ENCODE results near the gene NR1I2. TPM values are rescaled to one million over a fixed set of nuclear protein-coding genes. Genes with fewer than 3 reads are reported as not detected.

Gene NR1I2
- total and polyA plus RNA-seq, 2 donors from 2014 or later, result 0.38 to 0.41 TPM

- FAIRE-seq (no peak), DNase-seq (no peak)
- TF ChIP-seq, protein P1, sequence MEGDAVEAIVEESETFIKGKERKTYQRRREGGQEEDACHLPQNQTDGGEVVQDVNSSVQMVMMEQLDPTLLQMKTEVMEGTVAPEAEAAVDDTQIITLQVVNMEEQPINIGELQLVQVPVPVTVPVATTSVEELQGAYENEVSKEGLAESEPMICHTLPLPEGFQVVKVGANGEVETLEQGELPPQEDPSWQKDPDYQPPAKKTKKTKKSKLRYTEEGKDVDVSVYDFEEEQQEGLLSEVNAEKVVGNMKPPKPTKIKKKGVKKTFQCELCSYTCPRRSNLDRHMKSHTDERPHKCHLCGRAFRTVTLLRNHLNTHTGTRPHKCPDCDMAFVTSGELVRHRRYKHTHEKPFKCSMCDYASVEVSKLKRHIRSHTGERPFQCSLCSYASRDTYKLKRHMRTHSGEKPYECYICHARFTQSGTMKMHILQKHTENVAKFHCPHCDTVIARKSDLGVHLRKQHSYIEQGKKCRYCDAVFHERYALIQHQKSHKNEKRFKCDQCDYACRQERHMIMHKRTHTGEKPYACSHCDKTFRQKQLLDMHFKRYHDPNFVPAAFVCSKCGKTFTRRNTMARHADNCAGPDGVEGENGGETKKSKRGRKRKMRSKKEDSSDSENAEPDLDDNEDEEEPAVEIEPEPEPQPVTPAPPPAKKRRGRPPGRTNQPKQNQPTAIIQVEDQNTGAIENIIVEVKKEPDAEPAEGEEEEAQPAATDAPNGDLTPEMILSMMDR (IDR thresholded peaks at IDR 0.05; ENCODE audit: borderline replicate concordance, extremely low read depth, insufficient read depth), result no peak
- intact Hi-C loops (cut with DNase I), result no loop called here
- Histone ChIP-seq H3K36me3 (ENCODE audit: control insufficient read depth in 2 of 3, insufficient read depth in 3 of 3, low read length in 3 of 3) (peaks cover 3 to 24% (median 8%) of the 10 kb centered on the region in 3 donors), H3K27ac (ENCODE audit: low read depth in 2 of 2, low read length in 2 of 2) (no peak overlapping the region), H3K4me1 (ENCODE audit: control insufficient read depth in 2 of 3, insufficient read depth in 2 of 3, low read depth in 1 of 3, low read length in 3 of 3) (no peaks in the 10 kb centered on the region), H3K9me3 (ENCODE audit: control insufficient read depth in 2 of 3, insufficient read depth in 1 of 3, low read length in 3 of 3) (peaks cover 2 to 9% (median 4%) of the 10 kb centered on the region in 3 donors), H3K4me3 (ENCODE audit: low read length in 3 of 3) (no peak overlapping the region), H3K27me3 (ENCODE audit: control insufficient read depth, insufficient read depth, low read length) (no peaks in the 10 kb centered on the region), H3K9ac (ENCODE audit: low read length in 3 of 3) (no peak overlapping the region)
Observed at GRCh38 chr3:119858957-119859356, 77.1 kb downstream of the NR1I2 start.

DNA sequence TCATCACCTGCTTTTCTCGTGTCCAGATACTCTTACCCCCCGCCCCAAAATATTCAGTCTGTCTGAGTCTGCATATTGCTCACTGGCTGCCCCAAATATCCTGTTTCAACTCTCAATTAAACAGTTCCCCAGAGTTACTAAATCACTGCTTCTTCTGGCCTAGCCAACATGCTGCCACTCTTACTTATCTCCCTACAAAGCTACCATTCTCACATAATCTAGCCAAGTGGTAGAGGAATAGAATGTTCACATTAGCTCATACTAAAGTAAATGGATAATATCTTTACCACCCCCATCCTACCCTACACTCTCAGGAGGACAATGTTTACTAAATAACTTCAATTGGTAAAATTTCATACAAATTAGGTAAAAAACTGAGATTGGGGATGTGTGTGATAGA is 77.8 kb downstream of the NR1I2 start:
- DNase-seq, result no peak
- no peaks in the 10 kb centered on the region for H3K27me3 ChIP-seq (ENCODE audit: control insufficient read depth, insufficient read depth, low read length)
- no peak overlapping the region for H3K4me3 ChIP-seq (ENCODE audit: low read length in 3 of 3)
- H3K27ac ChIP-seq (ENCODE audit: low read depth in 2 of 2, low read length in 2 of 2), result no peak overlapping the region
- H3K9ac ChIP-seq (ENCODE audit: low read length in 3 of 3), result no peak overlapping the region
- H3K4me1 ChIP-seq (ENCODE audit: control insufficient read depth in 2 of 3, insufficient read depth in 2 of 3, low read depth in 1 of 3, low read length in 3 of 3), result no peaks in the 10 kb centered on the region
- peaks cover 3 to 24% (median 8%) of the 10 kb centered on the region in 3 donors for H3K36me3 ChIP-seq (ENCODE audit: control insufficient read depth in 2 of 3, insufficient read depth in 3 of 3, low read length in 3 of 3)
- FAIRE-seq, result no peak
- peaks cover 2 to 9% (median 4%) of the 10 kb centered on the region in 3 donors for H3K9me3 ChIP-seq (ENCODE audit: control insufficient read depth in 2 of 3, insufficient read depth in 1 of 3, low read length in 3 of 3)
- TF ChIP-seq, protein P1 (IDR thresholded peaks at IDR 0.05; ENCODE audit: borderline replicate concordance, extremely low read depth, insufficient read depth), result no peak
- intact Hi-C loops (cut with DNase I), result no loop called here

DNA sequence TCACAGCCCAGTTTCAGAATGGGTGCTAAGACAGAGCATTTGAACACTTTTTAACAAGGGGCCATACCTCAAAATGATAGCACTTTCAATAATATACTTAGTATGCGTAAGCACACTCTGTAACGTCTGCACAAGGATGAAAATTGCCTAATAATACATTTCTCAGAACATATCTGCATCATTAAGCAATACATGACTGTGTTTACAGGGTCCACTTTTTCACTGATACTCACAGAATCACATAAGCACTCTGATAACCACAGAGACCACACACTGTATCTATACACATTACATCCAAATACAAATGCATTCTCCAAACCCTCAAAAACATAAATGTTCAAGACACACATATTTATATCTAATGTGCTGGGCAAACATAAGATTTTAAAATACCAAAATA is 79.8 kb downstream of the NR1I2 start:
- H3K36me3 ChIP-seq (ENCODE audit: control insufficient read depth in 2 of 3, insufficient read depth in 3 of 3, low read length in 3 of 3), result peaks cover 3 to 21% (median 8%) of the 10 kb centered on the region in 3 donors

More for the DNA sequence above, 79.8 kb downstream of the NR1I2 start:
- intact Hi-C loops (cut with DNase I), result no loop called here
- Histone ChIP-seq H3K4me1 (ENCODE audit: control insufficient read depth in 2 of 3, insufficient read depth in 2 of 3, low read depth in 1 of 3, low read length in 3 of 3) (no peaks in the 10 kb centered on the region), H3K9ac (ENCODE audit: low read length in 3 of 3) (no peak overlapping the region), H3K27ac (ENCODE audit: low read depth in 2 of 2, low read length in 2 of 2) (no peak overlapping the region), H3K4me3 (ENCODE audit: low read length in 3 of 3) (no peak overlapping the region), H3K9me3 (ENCODE audit: control insufficient read depth in 2 of 3, insufficient read depth in 1 of 3, low read length in 3 of 3) (peaks cover 2 to 9% (median 2%) of the 10 kb centered on the region in 3 donors), H3K27me3 (ENCODE audit: control insufficient read depth, insufficient read depth, low read length) (no peaks in the 10 kb centered on the region)
- DNase-seq (no peak), FAIRE-seq (no peak)
- TF ChIP-seq, protein P1 (IDR thresholded peaks at IDR 0.05; ENCODE audit: borderline replicate concordance, extremely low read depth, insufficient read depth), result no peak
